Skin of body (tissue), 2 donors: Measurements from ENCODE around the gene GRM8. TPM values are rescaled to one million over a fixed set of nuclear protein-coding genes. Genes with fewer than 3 reads are reported as not detected.

Source experiments
- DNase-seq: peaks from one replicate; lab custom pipeline; 2025; lab: John Stamatoyannopoulos, UW
- total RNA-seq: library from RNA; depleted of rRNA; stranded (reverse); fragments of >200 nt; gene quantifications from one replicate; pipeline ENCODE4 v1.2.3, GENCODE V29; 2014

GRM8 gene
- total RNA-seq, 1 donor from 2014 or later, result 1.9 TPM

GRCh38 chr7:126535176-126535575 lies 717.6 kb downstream of the GRM8 start:
- DNase-seq, result no peak

DNA sequence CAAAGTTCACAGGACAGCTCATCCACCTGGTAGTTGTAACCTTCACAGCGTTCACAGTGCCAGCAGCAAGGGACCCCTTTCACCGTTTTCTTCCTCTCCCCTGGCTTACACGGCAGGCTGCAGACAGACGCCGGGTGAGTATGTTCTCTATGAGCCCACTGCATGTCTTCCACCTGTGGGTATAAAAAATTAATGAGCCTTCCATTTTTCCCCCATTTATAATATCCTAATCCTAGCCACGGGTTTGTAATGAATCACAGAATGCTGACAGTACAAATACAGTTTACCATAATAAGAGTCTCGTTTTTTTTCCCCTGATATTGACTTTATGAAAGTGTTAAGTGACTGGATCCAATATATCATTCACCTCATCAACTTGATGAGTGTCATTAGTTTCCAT lies 719.0 kb downstream of the GRM8 start:
- no peak for DNase-seq

DNA sequence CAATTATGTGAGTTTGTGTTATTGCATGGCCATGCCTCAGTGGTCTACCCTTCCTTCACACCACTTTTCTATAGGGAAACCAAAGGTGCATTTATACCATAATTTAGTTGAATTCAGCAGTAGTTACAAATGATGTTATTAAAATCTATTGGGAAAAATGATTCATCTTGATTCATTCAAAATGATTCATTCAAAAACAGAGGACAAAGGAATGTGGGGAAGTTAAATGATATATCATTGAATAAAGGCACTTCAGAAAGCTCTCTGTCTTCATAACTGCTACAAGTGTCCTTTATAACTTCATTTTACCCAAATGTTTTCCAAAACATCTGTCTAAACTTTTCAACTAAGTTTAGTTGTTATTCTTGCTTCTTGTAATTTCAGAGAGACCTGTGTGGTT lies 722.9 kb downstream of the GRM8 start:
- no peak for DNase-seq

DNA sequence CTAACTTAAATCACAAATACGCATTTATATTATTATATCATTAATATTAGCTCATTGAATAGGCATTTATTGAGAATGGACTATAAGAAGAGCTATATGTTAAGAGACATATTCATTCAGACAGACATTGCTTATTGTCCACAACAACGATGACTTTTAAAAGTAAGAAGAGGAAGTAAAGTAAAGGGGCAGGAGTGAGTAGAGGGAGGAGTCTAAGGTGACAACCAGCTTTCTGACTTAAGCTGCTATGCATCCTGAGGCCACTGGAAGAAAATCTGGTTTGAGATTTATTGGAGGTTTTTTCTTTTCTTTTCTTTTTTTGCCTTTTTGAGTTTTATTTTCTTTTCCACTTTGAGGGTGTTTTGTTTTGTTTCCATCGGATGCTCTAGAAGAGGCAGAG lies 723.5 kb downstream of the GRM8 start:
- DNase-seq, result no peak

DNA sequence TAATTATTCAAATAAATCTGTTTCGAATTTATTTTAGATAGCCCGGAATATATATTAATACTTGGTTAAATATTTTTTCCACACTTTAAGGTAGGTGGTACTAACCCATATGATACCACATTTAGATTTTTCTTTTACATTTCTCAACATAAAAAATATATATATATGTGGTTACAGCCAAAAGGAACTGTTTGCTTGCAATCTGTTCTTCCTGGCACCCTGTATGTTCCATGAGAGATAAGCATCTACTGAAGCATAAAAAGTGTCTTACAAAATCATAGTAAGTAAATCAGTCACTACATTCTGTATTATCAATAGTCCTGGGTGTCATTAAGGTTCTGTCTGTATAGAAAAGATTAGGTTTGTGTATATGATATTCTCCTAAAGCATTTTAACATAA lies 726.8 kb downstream of the GRM8 start:
- no peak for DNase-seq

DNA sequence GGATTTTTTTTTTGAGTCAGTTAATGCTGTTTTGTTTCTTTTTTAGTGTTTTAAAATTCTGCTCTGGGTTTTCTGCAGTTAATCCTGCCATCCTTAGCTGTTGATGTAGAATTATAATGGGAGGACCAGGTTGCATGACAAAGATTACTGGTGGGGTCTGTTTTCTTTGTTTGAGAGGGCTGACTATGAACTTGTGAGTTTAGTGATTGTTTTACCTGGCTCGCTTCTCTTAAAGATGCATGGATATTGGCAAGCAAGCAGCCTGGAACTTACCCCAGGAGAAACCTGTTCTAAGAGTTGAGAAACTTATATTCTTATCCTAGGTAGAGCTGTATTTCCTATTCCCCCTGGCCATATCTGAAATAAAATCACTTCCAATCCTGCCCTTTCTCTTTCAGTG lies 727.8 kb downstream of the GRM8 start:
- DNase-seq, result no peak

DNA sequence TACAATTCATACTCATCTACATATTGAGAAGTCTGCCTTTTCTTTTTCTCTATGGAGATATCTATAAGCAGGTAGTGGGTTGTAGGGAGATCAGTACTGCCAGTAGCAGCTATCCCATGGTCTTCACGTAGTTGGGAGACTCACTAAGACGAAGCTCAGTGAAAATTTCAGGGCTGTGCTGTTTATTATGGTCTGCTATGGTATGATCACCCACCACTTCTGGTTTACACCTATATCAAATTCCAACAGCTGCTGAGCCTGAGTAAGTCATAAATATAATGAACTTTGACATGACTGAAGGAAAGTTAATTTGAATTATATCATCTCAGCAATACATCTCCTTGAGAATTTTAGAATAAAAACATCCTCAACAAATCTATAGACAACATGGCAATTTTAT lies 741.7 kb downstream of the GRM8 start:
- no peak for DNase-seq

GRCh38 chr7:126501617-126502016 lies 751.1 kb downstream of the GRM8 start:
- no peak for DNase-seq

- no peak for DNase-seq
Observed at GRCh38 chr7:126499481-126499880, 753.3 kb downstream of the GRM8 start.

- no peak for DNase-seq
Observed at GRCh38 chr7:126495733-126496132, 757.0 kb downstream of the GRM8 start.

DNA sequence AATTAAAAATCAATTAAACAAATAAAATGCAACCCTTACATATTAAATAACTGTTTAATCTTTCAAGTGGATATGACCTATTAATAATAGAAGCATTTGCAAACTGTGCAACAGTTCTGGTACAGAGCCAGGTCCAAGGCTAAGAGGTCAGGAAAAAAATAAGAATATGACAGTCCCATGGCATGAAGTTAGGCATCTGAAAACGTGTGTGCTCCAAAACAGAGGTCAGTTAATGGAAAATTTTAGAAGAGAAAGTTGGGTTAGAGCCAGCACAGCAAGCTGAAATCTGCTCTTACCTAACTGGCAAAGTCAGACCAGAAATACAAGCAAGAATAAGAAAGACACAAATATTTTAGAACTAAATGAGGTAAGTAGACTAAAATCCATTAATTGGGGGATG lies 757.7 kb downstream of the GRM8 start:
- DNase-seq, result no peak

- DNase-seq, result no peak
Observed at GRCh38 chr7:126493801-126494200, 758.9 kb downstream of the GRM8 start.

- no peak for DNase-seq
Observed at GRCh38 chr7:126489874-126490273, 762.9 kb downstream of the GRM8 start.

DNA sequence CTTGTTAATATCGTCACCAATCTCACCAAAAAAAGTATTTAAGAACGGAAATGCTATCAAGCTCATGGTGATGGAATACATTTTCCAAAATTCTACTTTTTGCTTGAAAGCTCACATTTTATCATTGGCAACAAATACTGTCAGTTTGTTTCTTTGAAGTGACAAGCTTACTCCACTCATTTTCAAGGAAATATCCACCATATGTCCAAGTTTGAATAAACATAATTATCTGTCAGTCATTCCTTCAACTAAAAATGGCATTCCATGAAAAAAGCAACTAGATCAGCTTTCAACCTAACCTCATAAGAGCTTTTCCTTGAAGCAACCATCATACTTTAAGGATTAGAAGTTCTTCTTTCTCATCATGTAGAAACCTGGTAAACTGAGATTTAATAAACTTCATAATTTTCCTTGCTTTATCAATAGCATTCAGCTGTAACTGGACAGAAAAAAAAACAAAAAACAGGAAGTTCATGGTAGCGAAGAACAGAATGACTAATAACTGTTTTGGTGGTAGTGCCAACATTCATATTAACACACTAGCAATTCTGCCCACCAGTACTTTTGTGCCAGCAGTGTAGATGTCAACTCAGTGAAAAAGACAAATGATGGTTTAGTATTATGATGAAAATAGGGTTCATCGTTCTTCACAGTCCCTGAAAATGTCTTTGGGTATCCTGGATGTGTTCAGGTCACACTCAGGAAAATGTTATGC lies 764.9 kb downstream of the GRM8 start:
- no peak for DNase-seq

DNA sequence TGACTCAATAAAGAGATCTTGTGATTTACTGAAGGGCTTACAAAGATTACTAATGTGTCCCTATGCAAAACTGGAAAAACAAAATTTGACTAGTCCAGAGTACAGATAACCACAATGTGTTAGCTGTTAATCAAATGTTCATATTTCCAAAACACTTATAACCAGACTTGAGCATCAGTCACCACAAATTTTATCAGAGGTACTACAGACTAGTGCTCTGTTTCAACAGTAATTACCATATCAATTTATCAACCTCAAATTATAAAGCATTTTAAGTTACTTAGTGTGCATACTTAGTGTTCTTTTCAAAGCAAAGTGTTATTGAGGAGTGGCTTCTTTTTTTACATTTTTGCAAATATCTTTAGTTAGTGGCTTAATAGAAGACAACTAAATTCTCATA lies 765.9 kb downstream of the GRM8 start:
- DNase-seq, result no peak

DNA sequence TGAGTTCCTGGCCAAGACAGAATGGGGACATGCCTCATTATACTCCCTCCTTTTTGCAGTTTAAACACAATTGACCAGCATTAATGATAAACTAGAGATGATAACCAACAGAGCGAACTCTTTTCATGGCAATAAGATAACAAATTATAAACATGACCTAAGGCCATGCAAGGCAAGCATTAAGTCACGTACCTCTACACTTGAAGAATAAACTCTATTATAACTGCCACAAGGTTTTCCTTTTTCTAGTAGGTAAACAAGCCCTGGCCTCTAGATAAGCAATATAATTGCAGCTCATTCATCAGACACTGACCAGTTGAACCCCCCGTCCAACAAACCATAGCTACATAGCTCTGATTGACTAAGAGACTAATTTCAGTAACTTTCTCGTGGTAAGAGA lies 767.0 kb downstream of the GRM8 start:
- DNase-seq, result no peak

DNA sequence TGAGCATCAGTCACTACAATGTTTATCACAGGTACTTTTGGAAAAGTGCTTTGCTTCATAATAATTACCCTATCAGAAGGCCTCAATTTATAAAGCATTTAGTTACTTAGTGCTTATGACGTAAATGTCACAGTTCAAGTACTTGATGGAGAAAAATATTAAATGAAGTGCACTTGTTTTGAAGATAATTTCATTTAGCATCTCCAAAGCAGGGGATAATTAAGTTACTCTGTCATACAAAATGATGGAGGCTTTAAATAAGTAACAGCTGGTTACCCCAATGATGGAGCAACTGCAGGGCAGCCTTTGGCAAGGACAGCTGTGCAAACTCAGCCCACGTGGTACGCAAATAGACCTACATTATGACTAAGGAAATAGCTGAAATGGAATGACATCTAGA lies 768.8 kb downstream of the GRM8 start:
- no peak for DNase-seq

DNA sequence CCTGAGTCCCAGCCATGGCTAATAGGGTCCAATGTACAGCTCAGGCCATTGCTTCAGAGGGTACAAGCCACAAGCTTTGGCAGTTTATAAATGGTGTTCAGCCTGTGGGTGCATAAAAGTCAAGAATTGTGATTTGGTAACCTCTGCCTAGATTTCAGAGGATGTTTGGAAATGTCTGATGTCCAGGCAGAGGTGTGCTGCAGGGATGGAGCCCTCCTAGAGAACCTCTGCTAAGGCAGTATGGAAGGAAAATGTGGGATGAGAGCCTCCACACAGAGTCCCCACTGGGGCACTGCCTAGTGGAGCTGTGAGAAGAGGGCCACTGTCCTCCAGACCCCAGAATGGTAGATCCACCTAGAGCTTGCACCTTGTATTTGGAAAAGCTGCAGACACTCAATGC lies 779.9 kb downstream of the GRM8 start:
- DNase-seq, result no peak

GRCh38 chr7:126462405-126462804 lies 790.3 kb downstream of the GRM8 start:
- DNase-seq, result no peak

DNA sequence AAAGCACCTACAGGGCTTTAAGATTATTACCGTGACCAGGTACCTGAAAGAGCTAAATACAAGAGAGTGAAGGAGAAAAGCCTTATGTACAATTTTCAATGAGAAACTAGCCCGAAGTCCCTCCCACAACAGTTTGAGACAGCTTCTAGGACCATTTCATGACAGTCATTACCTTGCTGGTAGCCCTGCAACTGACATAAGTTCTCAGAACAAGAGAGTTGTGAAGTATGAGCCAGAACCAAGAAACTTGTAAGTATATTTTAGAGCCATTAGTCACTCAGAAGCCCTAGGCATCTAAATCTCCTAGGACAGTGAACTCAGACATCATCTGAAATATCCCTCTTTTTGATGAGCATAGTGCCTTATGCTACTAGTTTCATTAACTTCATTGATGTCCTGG lies 792.1 kb downstream of the GRM8 start:
- no peak for DNase-seq

- no peak for DNase-seq
Observed at GRCh38 chr7:126453104-126453503, 799.6 kb downstream of the GRM8 start.

GRCh38 chr7:126450269-126450671 lies 802.5 kb downstream of the GRM8 start:
- no peak for DNase-seq

DNA sequence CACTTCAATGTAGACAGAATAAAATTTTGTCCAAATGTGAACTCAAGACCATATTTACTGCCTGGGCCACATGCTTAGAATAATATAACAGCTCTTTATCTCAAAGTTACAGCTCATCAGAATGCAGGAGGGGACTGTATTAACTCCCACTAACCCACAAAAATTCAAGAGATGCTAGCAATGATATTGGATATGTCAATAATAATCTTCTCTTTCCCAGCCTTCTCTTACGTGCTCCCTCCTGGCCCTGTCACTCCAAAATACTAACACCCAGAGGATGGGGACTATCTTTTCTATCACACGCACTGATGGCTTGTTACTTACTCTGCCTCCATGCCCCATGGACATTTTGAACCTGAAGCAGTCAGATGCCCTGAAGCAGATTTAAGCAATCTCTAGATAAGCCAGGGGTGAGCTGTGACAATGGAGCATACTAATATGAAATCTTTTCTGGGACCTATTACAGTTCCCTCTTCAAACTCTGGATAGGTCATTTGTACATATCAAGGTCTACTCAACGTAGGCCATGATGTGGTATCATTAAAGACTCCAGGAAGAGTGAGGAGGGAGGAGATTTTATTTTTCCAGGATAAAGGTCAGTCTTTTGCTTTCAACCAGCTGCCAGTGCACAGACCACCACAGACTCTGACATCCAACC lies 803.0 kb downstream of the GRM8 start:
- DNase-seq, result no peak
